BJ (cell line): Measurements from ENCODE around the gene RFX7. TPM values are rescaled to one million over a fixed set of nuclear protein-coding genes. Genes with fewer than 3 reads are reported as not detected.

Experiments
- CTCF ChIA-PET: fragments of 350-600 bp; formaldehyde crosslinking; extraction: SDS; loops from one replicate; lab custom pipeline; 2021; ENCODE audit warnings: antibody characterized with exemption, inconsistent platforms; lab: Yijun Ruan, JAX
- POLR2A ChIA-PET: fragments of 300-600 bp; sonication (Branson Sonifier 250); formaldehyde crosslinking; extraction: SDS; loops from one replicate; lab custom pipeline; 2021; ENCODE audit warnings: antibody characterized with exemption; lab: Charles Lee
- DNase-seq: peaks from one replicate; pipeline ENCODE4 v3.0.0-alpha.2; 2011; ENCODE audit warnings: low read depth
- H3K27me3 ChIP-seq: 2 replicates; pipeline ENCODE4 v1.6.0; 2011; ENCODE audit warnings: low read length; ENCODE audit not compliant: control insufficient read depth, insufficient read depth
- H3K36me3 ChIP-seq: 2 replicates; pipeline ENCODE4 v1.5.1; 2011; ENCODE audit warnings: low read length; ENCODE audit not compliant: control insufficient read depth, insufficient read depth
- H3K4me3 ChIP-seq: 2 replicates; pipeline ENCODE4 v1.5.1; 2011; ENCODE audit warnings: low read depth, mild to moderate bottlenecking, control low read depth, low read length
- CTCF ChIP-seq: IDR thresholded peaks from 2 replicates; pipeline ENCODE4 v1.5.1; 2011; ENCODE audit warnings: low read depth, mild to moderate bottlenecking, control low read depth, inconsistent platforms, low read length, moderate library complexity; ENCODE audit not compliant: insufficient read depth
- polyA plus RNA-seq: library from polyadenylated mRNA; depleted of rRNA; stranded (reverse); fragments of >200 nt; gene quantifications from 2 replicates; pipeline ENCODE4 v1.2.3, GENCODE V29; 2011

Gene RFX7
- polyA plus RNA-seq, 1 experiment: 3.5 TPM

DNA sequence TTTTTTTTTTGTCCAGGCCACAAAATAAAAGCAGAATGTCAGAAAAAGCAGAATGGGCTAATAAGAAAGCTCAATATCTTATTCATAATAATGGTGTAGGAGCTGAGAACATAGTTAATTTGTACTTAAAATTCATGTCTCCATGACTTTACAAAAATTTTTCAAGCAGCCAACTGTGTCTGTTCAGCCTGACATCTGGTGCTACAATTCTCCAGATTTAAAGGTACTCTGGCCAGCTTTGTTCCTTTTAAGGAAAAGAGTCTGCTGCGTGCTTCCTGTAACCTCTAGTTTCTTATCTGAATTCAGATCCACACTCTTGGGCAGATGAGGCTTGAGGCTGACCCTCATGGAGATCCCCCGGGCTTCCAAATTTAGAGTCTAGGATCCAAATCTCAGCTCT is 8.7 kb upstream of the RFX7 start:
- H3K4me3 ChIP-seq: no peak overlapping the region
- H3K36me3 ChIP-seq: no peaks in the 10 kb centered on the region
- ChIA-PET POLR2A (no interaction called here), CTCF (interaction anchor here (1.0 to 1.7 kb wide), 4 partner anchors 22 to 182 kb away, joined by 3 to 6 read pairs (median 4); no protein-coding TSS in a partner anchor)
- H3K27me3 ChIP-seq: peaks cover 7% of the 10 kb centered on the region
- no peak for DNase-seq
- TF ChIP-seq CTCF: no peak

- H3K36me3 ChIP-seq: no peaks in the 10 kb centered on the region
- peaks cover 7% of the 10 kb centered on the region for H3K27me3 ChIP-seq
- H3K4me3 ChIP-seq: no peak overlapping the region
- TF ChIP-seq CTCF: no peak
- ChIA-PET POLR2A (no interaction called here), CTCF (interaction anchor here (0.9 to 3.3 kb wide), 5 partner anchors 10 to 182 kb away, joined by 3 to 11 read pairs (median 4); no protein-coding TSS in a partner anchor)
- no peak for DNase-seq
Observed at GRCh38 chr15:56251315-56252095, 7.8 kb upstream of the RFX7 start.

DNA sequence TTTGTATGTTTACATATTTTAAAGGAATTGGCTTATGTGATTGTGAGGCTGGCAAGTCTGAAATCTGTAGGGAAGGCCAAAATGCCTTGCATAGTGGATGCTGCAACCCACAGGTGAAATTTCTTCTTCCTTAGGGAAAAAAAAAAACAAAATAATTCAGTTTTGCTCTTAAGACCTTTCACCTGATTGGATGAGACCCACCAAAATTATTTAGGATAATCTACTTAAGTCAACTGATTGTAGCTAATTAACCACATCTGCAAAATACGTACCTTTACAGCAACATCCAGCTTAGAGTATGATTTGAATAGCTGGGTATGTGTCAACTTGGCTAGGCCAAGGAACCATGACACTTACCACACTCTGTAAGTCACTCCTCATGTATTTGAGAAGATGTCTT is 6.9 kb upstream of the RFX7 start:
- ChIA-PET POLR2A (no interaction called here), CTCF (interaction anchor here (0.8 to 3.3 kb wide), 5 partner anchors 10 to 179 kb away, joined by 4 to 31 read pairs (median 6); no protein-coding TSS in a partner anchor)
- TF ChIP-seq CTCF: no peak
- no peak for DNase-seq
- Histone ChIP-seq H3K27me3 (peaks cover 7% of the 10 kb centered on the region), H3K36me3 (no peaks in the 10 kb centered on the region), H3K4me3 (no peak overlapping the region)

- DNase-seq: no peak
- POLR2A ChIA-PET: no interaction called here
- peak; percentile 48 for TF ChIP-seq CTCF
- CTCF ChIA-PET: interaction anchor here (0.6 to 3.3 kb wide), 12 partner anchors 12 to 242 kb away, joined by 3 to 31 read pairs (median 4); no protein-coding TSS in a partner anchor
- H3K4me3 ChIP-seq: no peak overlapping the region
- peaks cover 4% of the 10 kb centered on the region for H3K27me3 ChIP-seq
- no peaks in the 10 kb centered on the region for H3K36me3 ChIP-seq
Observed at GRCh38 chr15:56249092-56249491, 5.4 kb upstream of the RFX7 start.

- no peak for DNase-seq
- POLR2A ChIA-PET: no interaction called here
- TF ChIP-seq CTCF: no peak
- CTCF ChIA-PET: interaction anchor here (0.6 to 3.3 kb wide), 13 partner anchors 8 to 243 kb away, joined by 3 to 31 read pairs (median 3); no protein-coding TSS in a partner anchor
- Histone ChIP-seq H3K27me3 (peaks cover 2% of the 10 kb centered on the region), H3K4me3 (no peak overlapping the region), H3K36me3 (no peaks in the 10 kb centered on the region)
Observed at GRCh38 chr15:56248311-56248992, 4.8 kb upstream of the RFX7 start.
